CD8-positive, alpha-beta memory T cell (primary cell): ENCODE data around the gene FAM111B. TPM values are rescaled to one million over a fixed set of nuclear protein-coding genes. Genes with fewer than 3 reads are reported as not detected.

Source experiments
- CTCF ChIA-PET: fragments of 350-600 bp; sonication (Branson Sonifier 250); formaldehyde crosslinking; loops from one replicate; lab custom pipeline; 2021; ENCODE audit warnings: antibody characterized with exemption; lab: Charles Lee
- POLR2A ChIA-PET: fragments of 350-600 bp; sonication (Branson Sonifier 250); formaldehyde crosslinking; loops from one replicate; lab custom pipeline; 2021; ENCODE audit warnings: antibody characterized with exemption; lab: Charles Lee
- DNase-seq, 5 donors: peaks; one replicate each; pipeline versions ENCODE4 v3.0.0 to v3.0.0-alpha.2; 2020 to 2022; ENCODE audit warnings: mixed read lengths in 1 of 5
- H3K27ac ChIP-seq: one replicate; pipeline ENCODE4 v1.7.0; 2013; ENCODE audit warnings: low read depth, mild to moderate bottlenecking, low read length, moderate library complexity
- H3K27me3 ChIP-seq: 2 replicates; pipeline ENCODE4 v1.7.0; 2013; ENCODE audit warnings: low read length, mild to moderate bottlenecking; ENCODE audit not compliant: insufficient read depth, poor library complexity, severe bottlenecking
- H3K36me3 ChIP-seq: 2 replicates; pipeline ENCODE4 v1.7.0; 2013; ENCODE audit warnings: mild to moderate bottlenecking, low read length, moderate library complexity; ENCODE audit not compliant: insufficient read depth
- H3K4me1 ChIP-seq: 2 replicates; pipeline ENCODE4 v1.7.0; 2013; ENCODE audit warnings: mild to moderate bottlenecking, low read length, moderate library complexity; ENCODE audit not compliant: insufficient read depth
- H3K4me3 ChIP-seq: 2 replicates; pipeline ENCODE4 v1.7.0; 2013; ENCODE audit warnings: mild to moderate bottlenecking, low read length
- H3K9me3 ChIP-seq: 2 replicates; pipeline ENCODE4 v1.7.0; 2013; ENCODE audit warnings: mild to moderate bottlenecking, low read length
- H3K27ac Mint-ChIP-seq, 8 donors: one replicate each; pipeline ENCODE4 v1.8.0; 2020 to 2021; ENCODE audit warnings: mixed read lengths in 8 of 8, mild to moderate bottlenecking in 6 of 8, inconsistent platforms in 3 of 8, moderate library complexity in 3 of 8
- H3K27me3 Mint-ChIP-seq, 2 donors: one replicate each; pipeline ENCODE4 v1.8.0; 2020 to 2021; ENCODE audit warnings: mixed read lengths in 2 of 2, mild to moderate bottlenecking in 1 of 2, moderate library complexity in 1 of 2
- H3K36me3 Mint-ChIP-seq, 3 donors: one replicate each; pipeline ENCODE4 v1.8.0; 2020 to 2021; ENCODE audit warnings: mixed read lengths in 3 of 3, inconsistent platforms in 1 of 3, mild to moderate bottlenecking in 1 of 3
- H3K4me1 Mint-ChIP-seq, 3 donors: one replicate each; pipeline ENCODE4 v1.8.0; 2020 to 2021; ENCODE audit warnings: mixed read lengths in 3 of 3, inconsistent platforms in 1 of 3, mild to moderate bottlenecking in 1 of 3
- H3K4me3 Mint-ChIP-seq, 7 donors: one replicate each; pipeline ENCODE4 v1.8.0; 2020 to 2021; ENCODE audit warnings: mixed read lengths in 7 of 7, mild to moderate bottlenecking in 6 of 7, moderate library complexity in 4 of 7, inconsistent platforms in 2 of 7
- H3K9me3 Mint-ChIP-seq, 5 donors: one replicate each; pipeline ENCODE4 v1.8.0; 2020 to 2022; ENCODE audit warnings: mixed read lengths in 5 of 5, mild to moderate bottlenecking in 3 of 5, moderate library complexity in 2 of 5, inconsistent platforms in 1 of 5
- polyA plus RNA-seq: library from polyadenylated mRNA; unstranded; fragments of 300-500 nt; fragmentation: Illumina TruSeq; gene quantifications from one replicate; pipeline ENCODE4 v1.2.3, GENCODE V29; 2021
- total RNA-seq, 2 experiments: library from RNA; stranded (reverse); gene quantifications; one replicate each; pipeline ENCODE4 v1.2.3, GENCODE V29; 2021

The FAM111B gene
- total and polyA plus RNA-seq, 3 experiments from 2014 or later, result 0.12 to 46.5 (median 40.9) TPM

GRCh38 chr11:59172345-59173079 is 65.5 kb downstream of the FAM111B start:
- peak overlapping the region in 6 of 8 donors; percentile 21 to 73 (median 51) for H3K27ac Mint-ChIP-seq
- Histone ChIP-seq H3K4me3 (peak overlapping the region; percentile 80), H3K27me3 (peaks cover 9% of the 10 kb centered on the region), H3K4me1 (peaks cover 9% of the 10 kb centered on the region), H3K9me3 (no peaks in the 10 kb centered on the region), H3K27ac (no peak overlapping the region), H3K36me3 (no peaks in the 10 kb centered on the region)
- H3K36me3 Mint-ChIP-seq, result peaks cover 0 to 2% (median 0%) of the 10 kb centered on the region in 3 donors
- DNase-seq, result peak in 2 of 5 donors; percentile 11 to 52
- ChIA-PET POLR2A (interaction anchor here (1.2 to 1.4 kb wide), 2 partner anchors 14 to 30 kb away, joined by 3 read pairs; partner anchors contain the start of gene FAM111A), CTCF (interaction anchor here (1.0 to 7.0 kb wide), 31 partner anchors 8 to 1514 kb away, joined by 3 to 92 read pairs (median 6); no protein-coding TSS in a partner anchor)
- peaks cover 7 to 10% (median 8%) of the 10 kb centered on the region in 3 donors for H3K4me1 Mint-ChIP-seq
- no peaks in the 10 kb centered on the region for H3K9me3 Mint-ChIP-seq
- peak overlapping the region; percentile 82 to 92 (median 91) for H3K4me3 Mint-ChIP-seq
- peaks cover 3% of the 10 kb centered on the region in 2 donors for H3K27me3 Mint-ChIP-seq

DNA sequence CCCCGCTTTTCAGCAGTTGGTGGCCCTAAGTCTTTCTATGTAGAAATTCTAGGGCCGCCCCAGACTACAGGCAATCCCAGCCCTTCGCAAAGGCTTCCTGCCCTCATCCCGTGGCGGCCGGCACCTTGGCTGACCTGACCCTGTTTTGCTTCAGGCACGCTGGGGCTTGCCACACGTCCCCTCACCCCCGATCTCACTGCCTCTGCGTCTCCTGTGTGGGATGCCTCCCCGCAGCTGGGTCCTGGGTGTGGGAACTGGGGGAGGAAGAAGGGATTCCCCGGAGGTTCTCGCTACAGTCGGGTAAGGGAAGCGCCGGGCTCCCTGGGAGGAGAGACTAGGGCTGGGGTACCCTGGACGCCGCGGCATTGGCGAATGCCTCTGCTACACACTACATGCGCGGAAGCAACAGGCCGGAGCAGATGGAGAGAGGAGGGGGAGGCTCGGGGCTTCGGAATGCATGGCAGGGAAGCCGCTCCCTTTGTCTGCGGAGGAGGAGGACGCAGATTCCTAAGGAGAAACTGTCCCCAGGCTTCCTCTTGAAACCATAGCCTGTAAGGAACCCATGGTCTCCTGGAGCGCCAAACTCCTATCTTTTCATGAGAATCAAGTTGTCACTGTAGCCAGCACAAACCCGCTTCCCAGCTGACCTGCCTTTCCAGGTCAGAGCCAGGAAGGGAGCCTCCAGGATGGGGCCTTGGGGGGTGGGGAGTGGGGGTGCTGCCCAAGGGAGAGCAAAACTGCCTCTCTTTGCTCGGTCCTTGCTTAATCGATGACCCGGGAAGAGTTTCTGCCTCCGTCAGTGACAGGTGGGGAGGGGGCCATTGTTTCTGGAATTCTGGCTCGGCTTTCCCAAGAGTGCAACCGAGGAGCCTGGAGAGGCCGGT is 66.3 kb downstream of the FAM111B start:
- Mint-ChIP-seq H3K4me3 (peak overlapping the region; percentile 82 to 92 (median 91)), H3K36me3 (peaks cover 0 to 2% (median 0%) of the 10 kb centered on the region in 3 donors), H3K9me3 (no peaks in the 10 kb centered on the region), H3K27ac (peak overlapping the region in 5 of 8 donors; percentile 45 to 60 (median 52)), H3K4me1 (peaks cover 7 to 10% (median 8%) of the 10 kb centered on the region in 3 donors), H3K27me3 (peaks cover 3% of the 10 kb centered on the region in 2 donors)
- peak in 2 of 5 donors; percentile 18 to 31 for DNase-seq
- CTCF ChIA-PET, result interaction anchor here (1.5 to 7.0 kb wide), 7 partner anchors 12 to 120 kb away, joined by 5 to 92 read pairs (median 15); no protein-coding TSS in a partner anchor
- Histone ChIP-seq H3K27me3 (peaks cover 9% of the 10 kb centered on the region), H3K4me1 (peaks cover 9% of the 10 kb centered on the region), H3K36me3 (no peaks in the 10 kb centered on the region), H3K4me3 (peak overlapping the region; percentile 65), H3K9me3 (no peaks in the 10 kb centered on the region), H3K27ac (no peak overlapping the region)
- POLR2A ChIA-PET, result interaction anchor here (0.5 to 1.2 kb wide), 2 partner anchors 31 to 642 kb away, joined by 3 read pairs; partner anchors contain the start of gene FAM111A

- Histone ChIP-seq H3K4me3 (no peak overlapping the region), H3K27ac (no peak overlapping the region)
These were observed 67.1 kb downstream of the FAM111B start for GRCh38 chr11:59173964-59174663.

DNA sequence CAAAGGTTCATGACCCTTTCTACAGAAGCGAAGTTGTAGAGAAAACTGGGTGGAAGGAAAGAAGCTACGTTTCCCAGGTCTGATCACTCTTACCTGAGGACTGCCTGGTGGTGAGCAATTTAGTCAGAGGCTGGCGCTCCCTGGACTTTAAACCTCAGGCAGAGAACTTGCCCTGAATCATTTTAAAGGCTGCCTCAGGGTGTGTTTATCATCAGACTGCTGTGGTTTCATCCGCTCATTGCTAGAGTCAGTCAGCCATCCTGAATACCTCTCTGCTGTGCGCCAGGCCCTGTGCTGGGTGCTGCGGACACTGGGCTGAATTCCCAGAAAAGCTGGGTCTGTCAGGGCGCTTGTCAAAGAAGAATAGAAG is 67.6 kb downstream of the FAM111B start:
- Histone ChIP-seq H3K27ac (no peak overlapping the region), H3K27me3 (peaks cover 9% of the 10 kb centered on the region), H3K9me3 (no peaks in the 10 kb centered on the region), H3K36me3 (no peaks in the 10 kb centered on the region), H3K4me3 (no peak overlapping the region), H3K4me1 (peaks cover 9% of the 10 kb centered on the region)
- DNase-seq, result no peak
- Mint-ChIP-seq H3K4me3 (peak overlapping the region in 4 of 7 donors; percentile 16 to 43 (median 31)), H3K36me3 (peaks cover 0 to 2% (median 0%) of the 10 kb centered on the region in 3 donors), H3K27me3 (peaks cover 3 to 6% of the 10 kb centered on the region in 2 donors), H3K9me3 (no peaks in the 10 kb centered on the region), H3K27ac (no peak overlapping the region), H3K4me1 (peaks cover 7 to 10% (median 8%) of the 10 kb centered on the region in 3 donors)
- ChIA-PET POLR2A (no interaction called here), CTCF (interaction anchor here (1.2 to 7.0 kb wide), 2 partner anchors 10 to 16 kb away, joined by 5 to 92 read pairs; no protein-coding TSS in a partner anchor)

More at GRCh38 chr11:59173964-59174663, 67.1 kb downstream of the FAM111B start:
- peaks cover 0 to 2% (median 0%) of the 10 kb centered on the region in 3 donors for H3K36me3 Mint-ChIP-seq
- Histone ChIP-seq H3K9me3 (no peaks in the 10 kb centered on the region), H3K36me3 (no peaks in the 10 kb centered on the region), H3K27me3 (peaks cover 9% of the 10 kb centered on the region), H3K4me1 (peaks cover 9% of the 10 kb centered on the region)
- ChIA-PET CTCF (interaction anchor here (3.3 to 7.0 kb wide), 2 partner anchors 11 to 32 kb away, joined by 17 to 92 read pairs; no protein-coding TSS in a partner anchor), POLR2A (interaction anchor here (0.5 kb wide), 1 partner anchor 641 kb away, joined by 3 read pairs; no protein-coding TSS in a partner anchor)
- no peak overlapping the region for H3K27ac Mint-ChIP-seq
- DNase-seq, result no peak
- H3K27me3 Mint-ChIP-seq, result peaks cover 3% of the 10 kb centered on the region in 2 donors
- peak overlapping the region in 6 of 7 donors; percentile 33 to 91 (median 50) for H3K4me3 Mint-ChIP-seq
- H3K4me1 Mint-ChIP-seq, result peaks cover 7 to 10% (median 8%) of the 10 kb centered on the region in 3 donors
- H3K9me3 Mint-ChIP-seq, result no peaks in the 10 kb centered on the region

- H3K27me3 Mint-ChIP-seq, result peaks cover 3 to 6% of the 10 kb centered on the region in 2 donors
- H3K9me3 Mint-ChIP-seq, result no peaks in the 10 kb centered on the region
- DNase-seq, result no peak
- H3K36me3 Mint-ChIP-seq, result peaks cover 0 to 2% (median 0%) of the 10 kb centered on the region in 3 donors
- H3K4me3 Mint-ChIP-seq, result peak overlapping the region in 3 of 7 donors; percentile 24 to 43 (median 38)
- H3K27ac Mint-ChIP-seq, result no peak overlapping the region
- Histone ChIP-seq H3K27ac (no peak overlapping the region), H3K9me3 (no peaks in the 10 kb centered on the region), H3K36me3 (no peaks in the 10 kb centered on the region), H3K4me1 (peaks cover 9% of the 10 kb centered on the region), H3K27me3 (peaks cover 9% of the 10 kb centered on the region), H3K4me3 (no peak overlapping the region)
- H3K4me1 Mint-ChIP-seq, result peaks cover 7 to 10% (median 8%) of the 10 kb centered on the region in 3 donors
- CTCF ChIA-PET, result interaction anchor here (1.2 to 7.0 kb wide), 2 partner anchors 10 to 17 kb away, joined by 5 to 92 read pairs; no protein-coding TSS in a partner anchor
- POLR2A ChIA-PET, result no interaction called here
These were observed 68.1 kb downstream of the FAM111B start for GRCh38 chr11:59175091-59175501.

- Histone ChIP-seq H3K36me3 (no peaks in the 10 kb centered on the region), H3K9me3 (no peaks in the 10 kb centered on the region), H3K4me3 (no peak overlapping the region), H3K27ac (no peak overlapping the region), H3K4me1 (peaks cover 9% of the 10 kb centered on the region), H3K27me3 (peaks cover 9% of the 10 kb centered on the region)
- peaks cover 0 to 2% (median 0%) of the 10 kb centered on the region in 3 donors for H3K36me3 Mint-ChIP-seq
- H3K4me3 Mint-ChIP-seq, result no peak overlapping the region
- no peak for DNase-seq
- no peak overlapping the region for H3K27ac Mint-ChIP-seq
- H3K9me3 Mint-ChIP-seq, result no peaks in the 10 kb centered on the region
- ChIA-PET CTCF (interaction anchor here (0.6 to 1.7 kb wide), 2 partner anchors 29 to 49 kb away, joined by 3 to 4 read pairs; no protein-coding TSS in a partner anchor), POLR2A (no interaction called here)
- peaks cover 3 to 6% of the 10 kb centered on the region in 2 donors for H3K27me3 Mint-ChIP-seq
- H3K4me1 Mint-ChIP-seq, result peaks cover 7 to 10% (median 8%) of the 10 kb centered on the region in 3 donors
These were observed 69.3 kb downstream of the FAM111B start for GRCh38 chr11:59176330-59176729.
